Smooth muscle cell (in vitro differentiated cells): ENCODE data around the gene DOCK3. TPM values are rescaled to one million over a fixed set of nuclear protein-coding genes. Genes with fewer than 3 reads are reported as not detected.
A peak's percentile ranks its signal among the peaks of the same experiment; 100 is the strongest.

Experiments
- DNase-seq: peaks from one replicate; lab custom pipeline; 2025; ENCODE audit not compliant: unreplicated experiment; lab: John Stamatoyannopoulos, UW
- H2AFZ ChIP-seq: fragments of 200-600 bp; sonication (generic); 2 replicates; pipeline ENCODE4 v1.6.0; 2016; ENCODE audit warnings: antibody characterized with exemption, low read depth, mild to moderate bottlenecking
- H3F3A ChIP-seq: fragments of 200-600 bp; sonication (generic); 2 replicates; pipeline ENCODE4 v1.6.0; 2017; ENCODE audit warnings: antibody characterized with exemption, low read depth
- H3K27ac ChIP-seq: fragments of 200-600 bp; sonication (generic); 2 replicates; pipeline ENCODE4 v1.5.1; 2016; ENCODE audit warnings: low read depth, mild to moderate bottlenecking
- H3K27me3 ChIP-seq: fragments of 200-600 bp; sonication (generic); 2 replicates; pipeline ENCODE4 v1.6.1; 2016; ENCODE audit warnings: low read depth, mild to moderate bottlenecking
- H3K36me3 ChIP-seq: fragments of 200-600 bp; sonication (generic); 2 replicates; pipeline ENCODE4 v1.5.1; 2016; ENCODE audit warnings: low read depth
- H3K4me1 ChIP-seq: fragments of 200-600 bp; sonication (generic); 2 replicates; pipeline ENCODE4 v1.5.1; 2016; ENCODE audit warnings: low read depth
- H3K4me2 ChIP-seq: fragments of 200-600 bp; sonication (generic); 2 replicates; pipeline ENCODE4 v1.6.0; 2016; ENCODE audit warnings: mild to moderate bottlenecking
- H3K4me3 ChIP-seq: fragments of 200-600 bp; sonication (generic); 2 replicates; pipeline ENCODE4 v1.5.1; 2016; ENCODE audit warnings: mild to moderate bottlenecking
- H3K79me2 ChIP-seq: fragments of 200-600 bp; sonication (generic); 2 replicates; pipeline ENCODE4 v1.6.0; 2016; ENCODE audit warnings: low read depth, mild to moderate bottlenecking
- H3K9ac ChIP-seq: fragments of 200-600 bp; sonication (generic); 2 replicates; pipeline ENCODE4 v1.6.0; 2016; ENCODE audit warnings: low read depth
- H3K9me3 ChIP-seq: fragments of 200-600 bp; sonication (generic); replicated peaks from 2 replicates; pipeline ENCODE4 v1.5.1; 2016; ENCODE audit warnings: low read depth
- H4K20me1 ChIP-seq: fragments of 200-600 bp; sonication (generic); 2 replicates; pipeline ENCODE4 v1.6.0; 2016; ENCODE audit warnings: low read depth
- WGBS: methylation state at CpG from one replicate; pipeline ENCODE4 v1.1.7; 2016; ENCODE audit warnings: low lambda C conversion rate; 5-methylcytosine and 5-hydroxymethylcytosine counted together
- polyA plus RNA-seq: library from polyadenylated mRNA; unstranded; fragments of >200 nt; fragmentation: Nextera tagmentation; extraction: Ambion mirVana; gene quantifications from 2 replicates; pipeline ENCODE4 v1.2.1, GENCODE V29; 2016
- total RNA-seq: library from RNA; depleted of rRNA; stranded (reverse); fragments of >200 nt; gene quantifications from 2 replicates; pipeline ENCODE4 v1.2.3, GENCODE V29; 2014
- TF ChIP-seq, protein P1 (sequence below): fragments of 200-600 bp; sonication (generic); IDR thresholded peaks from 2 replicates; pipeline ENCODE4 v1.5.1; 2017; ENCODE audit warnings: borderline replicate concordance, mild to moderate bottlenecking, antibody characterized with exemption; ENCODE audit not compliant: insufficient read depth, poor library complexity, severe bottlenecking

Gene DOCK3
- total and polyA plus RNA-seq, 2 experiments from 2014 or later, result 0.29 to 2.2 TPM

DNA sequence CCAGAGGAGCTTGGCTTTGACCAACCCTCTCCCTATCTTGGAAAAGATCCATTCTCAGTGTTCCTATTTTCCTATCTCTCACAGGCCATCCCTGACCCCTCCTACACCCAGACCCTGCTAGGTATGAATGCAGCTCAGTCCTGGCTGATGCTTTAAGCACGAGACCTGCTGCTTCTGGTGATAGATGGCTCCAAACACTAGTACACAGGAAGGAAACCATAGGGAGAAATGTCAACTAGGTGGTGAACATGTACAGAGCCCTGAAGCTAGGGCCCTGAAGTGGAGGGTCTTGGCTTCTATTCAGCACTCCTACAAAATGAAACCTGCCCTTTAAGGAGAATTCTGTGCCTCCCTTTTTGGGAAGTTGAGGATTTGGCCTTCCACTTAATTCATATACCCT, 662.9 kb downstream of the DOCK3 start:
- H3K4me2 ChIP-seq, result no peak overlapping the region
- peaks cover 13% of the 10 kb centered on the region for H3F3A ChIP-seq
- H3K27me3 ChIP-seq, result no peaks in the 10 kb centered on the region
- no peak overlapping the region for H3K27ac ChIP-seq
- H3K4me1 ChIP-seq, result peaks cover 16% of the 10 kb centered on the region
- H3K9ac ChIP-seq, result no peak overlapping the region
- H3K36me3 ChIP-seq, result no peaks in the 10 kb centered on the region
- no peaks in the 10 kb centered on the region for H4K20me1 ChIP-seq
- DNase-seq, result no peak
- 89% methylated on average over 1 of the region's 1 CpG for WGBS
- H3K9me3 ChIP-seq, result no peaks in the 10 kb centered on the region
- H2AFZ ChIP-seq, result no peak overlapping the region
- H3K4me3 ChIP-seq, result no peak overlapping the region
- H3K79me2 ChIP-seq, result no peaks in the 10 kb centered on the region
- TF ChIP-seq, protein P1, sequence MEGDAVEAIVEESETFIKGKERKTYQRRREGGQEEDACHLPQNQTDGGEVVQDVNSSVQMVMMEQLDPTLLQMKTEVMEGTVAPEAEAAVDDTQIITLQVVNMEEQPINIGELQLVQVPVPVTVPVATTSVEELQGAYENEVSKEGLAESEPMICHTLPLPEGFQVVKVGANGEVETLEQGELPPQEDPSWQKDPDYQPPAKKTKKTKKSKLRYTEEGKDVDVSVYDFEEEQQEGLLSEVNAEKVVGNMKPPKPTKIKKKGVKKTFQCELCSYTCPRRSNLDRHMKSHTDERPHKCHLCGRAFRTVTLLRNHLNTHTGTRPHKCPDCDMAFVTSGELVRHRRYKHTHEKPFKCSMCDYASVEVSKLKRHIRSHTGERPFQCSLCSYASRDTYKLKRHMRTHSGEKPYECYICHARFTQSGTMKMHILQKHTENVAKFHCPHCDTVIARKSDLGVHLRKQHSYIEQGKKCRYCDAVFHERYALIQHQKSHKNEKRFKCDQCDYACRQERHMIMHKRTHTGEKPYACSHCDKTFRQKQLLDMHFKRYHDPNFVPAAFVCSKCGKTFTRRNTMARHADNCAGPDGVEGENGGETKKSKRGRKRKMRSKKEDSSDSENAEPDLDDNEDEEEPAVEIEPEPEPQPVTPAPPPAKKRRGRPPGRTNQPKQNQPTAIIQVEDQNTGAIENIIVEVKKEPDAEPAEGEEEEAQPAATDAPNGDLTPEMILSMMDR, result no peak

DNA sequence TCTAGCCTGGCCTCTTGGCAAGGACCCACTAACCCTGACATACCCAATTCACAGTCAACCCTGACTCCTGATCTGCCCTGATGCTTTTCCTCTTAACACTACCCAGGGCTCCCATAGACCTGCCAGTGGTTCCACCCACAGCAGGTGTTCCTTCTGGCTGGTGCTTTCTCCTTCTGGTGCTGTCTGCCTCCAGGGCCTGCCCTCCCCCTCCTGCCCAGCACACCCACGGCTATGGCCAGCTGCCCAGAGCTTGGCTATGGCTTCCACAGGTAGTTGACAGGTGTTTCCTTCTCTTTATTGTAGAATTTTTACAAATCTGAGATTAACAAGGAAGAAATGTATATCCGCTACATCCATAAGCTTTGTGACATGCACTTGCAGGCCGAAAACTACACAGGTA, 663.9 kb downstream of the DOCK3 start:
- Histone ChIP-seq H3K4me1 (peaks cover 16% of the 10 kb centered on the region), H3K27me3 (no peaks in the 10 kb centered on the region), H3K79me2 (no peaks in the 10 kb centered on the region), H3K9ac (no peak overlapping the region), H3F3A (peaks cover 13% of the 10 kb centered on the region), H4K20me1 (no peaks in the 10 kb centered on the region), H3K9me3 (no peaks in the 10 kb centered on the region), H3K4me2 (no peak overlapping the region), H3K4me3 (no peak overlapping the region), H3K27ac (no peak overlapping the region), H2AFZ (no peak overlapping the region), H3K36me3 (no peaks in the 10 kb centered on the region)
- TF ChIP-seq, protein P1, result no peak
- no peak for DNase-seq
- WGBS, result 94% methylated on average over 3 of the region's 3 CpGs

DNA sequence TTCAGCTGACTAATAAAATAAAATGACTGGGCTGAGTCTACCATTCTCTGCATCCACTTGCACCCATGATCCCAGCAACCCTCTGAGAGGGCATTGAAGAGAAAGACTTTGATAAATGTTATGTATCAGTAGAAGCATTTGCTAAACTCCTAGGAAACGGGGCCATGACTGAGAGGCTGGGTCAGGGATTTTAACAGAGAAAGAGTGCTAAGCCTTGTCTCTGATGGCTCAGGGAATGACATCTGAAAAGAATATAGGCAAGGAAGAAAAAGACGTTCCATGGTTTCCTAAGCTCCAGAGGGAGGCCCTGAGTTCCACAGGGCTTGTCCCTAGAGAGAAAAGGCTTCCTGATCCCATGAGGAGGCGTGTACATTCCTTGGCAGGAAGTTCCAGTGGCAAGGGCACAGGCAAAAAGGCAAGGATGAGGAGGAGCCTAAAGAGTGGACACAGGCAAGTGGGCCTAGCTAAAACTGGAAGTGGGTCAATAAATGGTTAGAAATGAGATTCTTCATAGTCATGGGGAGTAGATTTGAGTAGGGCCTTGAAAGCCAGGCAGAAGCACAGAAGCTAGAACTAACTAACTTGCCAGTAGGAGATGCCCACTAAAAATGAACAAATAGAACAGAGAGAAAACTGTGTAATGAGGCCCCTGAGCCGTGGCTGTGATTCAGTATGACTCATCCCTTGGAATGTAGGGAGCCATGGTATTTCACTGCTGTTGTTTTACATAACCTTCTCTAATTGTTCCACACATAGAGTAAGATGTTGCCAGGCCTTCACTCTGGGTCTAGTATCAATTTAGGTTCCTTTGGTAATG, 665.5 kb downstream of the DOCK3 start:
- peak overlapping the region; percentile 90 for H3K27ac ChIP-seq
- no peak overlapping the region for H3K4me3 ChIP-seq
- peak overlapping the region; percentile 45 for H2AFZ ChIP-seq
- TF ChIP-seq, protein P1, result no peak
- 28% methylated on average over 4 of the region's 4 CpGs for WGBS
- no peaks in the 10 kb centered on the region for H3K27me3 ChIP-seq
- H3K4me1 ChIP-seq, result peaks cover 16% of the 10 kb centered on the region
- no peaks in the 10 kb centered on the region for H3K36me3 ChIP-seq
- no peaks in the 10 kb centered on the region for H3K79me2 ChIP-seq
- peak overlapping the region; percentile 57 for H3K9ac ChIP-seq
- peak overlapping the region; percentile 65 for H3K4me2 ChIP-seq
- no peaks in the 10 kb centered on the region for H3K9me3 ChIP-seq
- no peaks in the 10 kb centered on the region for H4K20me1 ChIP-seq
- no peak for DNase-seq
- peaks cover 13% of the 10 kb centered on the region for H3F3A ChIP-seq
